Measurements from ENCODE around the gene CT47C1.

The CT47C1 gene

DNA sequence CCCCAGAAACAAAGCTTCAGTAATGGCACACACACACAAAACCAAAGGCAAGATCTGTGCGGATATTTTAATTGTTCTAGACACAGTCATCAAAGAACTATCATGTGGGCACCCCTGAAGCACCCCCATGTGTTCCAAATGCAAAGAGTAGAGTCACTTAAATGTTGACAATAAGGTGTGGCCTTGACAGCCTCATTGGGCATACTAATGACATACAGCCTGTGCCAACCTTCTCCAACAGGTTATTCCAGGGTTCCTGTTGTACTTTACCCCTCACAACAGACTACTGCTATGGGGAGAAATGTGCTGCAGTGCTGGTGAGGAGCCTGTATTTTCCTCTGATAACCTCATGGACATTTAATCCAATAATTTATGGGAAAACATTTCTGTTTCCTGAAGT, 29.8 kb upstream of the CT47C1 start:
- Histone ChIP-seq H3K4me3 (ENCODE audit: low read length) (no peak overlapping the region), H3K9ac (ENCODE audit: low read depth, low read length) (no peak overlapping the region), H3K36me3 (ENCODE audit: insufficient read depth, low read length) (no peaks in the 10 kb centered on the region), H3K27me3 (ENCODE audit: control insufficient read depth, insufficient read depth, low read length) (peaks cover 1% of the 10 kb centered on the region), H3K9me3 (replicated peaks; ENCODE audit: low read length) (no peaks in the 10 kb centered on the region), H3K4me1 (ENCODE audit: control insufficient read depth, insufficient read depth, low read length) (peaks cover 21% of the 10 kb centered on the region), H3K4me2 (ENCODE audit: low read length) (no peak overlapping the region)

DNA sequence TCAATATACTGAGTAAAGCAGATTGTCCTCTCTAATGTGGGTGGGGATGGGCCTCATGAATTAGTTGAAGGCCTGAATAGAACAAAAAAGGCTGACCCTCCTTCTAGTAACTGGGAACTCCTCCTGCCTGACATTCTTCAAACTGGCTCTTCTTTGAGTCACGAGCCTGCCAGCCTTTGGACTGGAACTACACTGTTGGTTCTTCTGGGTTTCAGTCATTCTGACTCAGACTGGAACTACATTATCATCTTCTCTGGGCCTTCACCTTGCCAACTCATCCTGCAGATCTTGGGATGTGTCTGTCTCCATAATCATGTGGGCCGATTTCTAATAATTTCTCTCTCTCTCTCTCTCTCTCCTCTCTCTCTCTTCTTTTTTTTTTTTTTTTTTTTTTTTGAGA, 26.9 kb upstream of the CT47C1 start:
- Histone ChIP-seq H3K36me3 (ENCODE audit: insufficient read depth, low read length) (no peaks in the 10 kb centered on the region), H3K9me3 (replicated peaks; ENCODE audit: low read length) (no peaks in the 10 kb centered on the region), H3K4me3 (ENCODE audit: low read length) (no peak overlapping the region)

DNA sequence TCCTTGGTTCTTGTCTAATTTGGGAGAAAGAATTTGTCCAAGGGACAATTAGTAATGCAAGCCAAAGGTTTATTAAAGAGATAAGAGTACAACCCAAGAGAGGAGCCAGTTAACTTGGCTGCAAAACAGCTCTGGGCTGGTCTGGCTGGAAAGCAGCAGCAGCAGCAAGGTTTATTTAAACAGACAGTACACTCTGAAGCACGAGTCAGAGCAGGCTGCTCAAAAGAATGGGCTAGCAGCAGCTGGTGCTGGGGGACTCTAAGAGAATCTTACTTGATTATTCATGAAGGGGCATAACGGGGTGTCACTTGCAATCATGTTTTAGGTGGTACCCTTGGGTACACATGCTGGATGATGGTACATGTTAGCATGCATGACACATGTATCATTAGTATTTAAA, 17.1 kb upstream of the CT47C1 start:
- H3K4me1 ChIP-seq (ENCODE audit: control insufficient read depth, insufficient read depth, low read length), result no peaks in the 10 kb centered on the region
- H3K4me3 ChIP-seq (ENCODE audit: low read length), result no peak overlapping the region
- H3K36me3 ChIP-seq (ENCODE audit: insufficient read depth, low read length), result no peaks in the 10 kb centered on the region
- no peak overlapping the region for H3K4me2 ChIP-seq (ENCODE audit: low read length)
- H3K9me3 ChIP-seq (replicated peaks; ENCODE audit: low read length), result no peaks in the 10 kb centered on the region
- H3K27me3 ChIP-seq (ENCODE audit: control insufficient read depth, insufficient read depth, low read length), result peaks cover 10% of the 10 kb centered on the region
- no peak overlapping the region for H3K9ac ChIP-seq (ENCODE audit: low read depth, low read length)

More for the DNA sequence above, 26.9 kb upstream of the CT47C1 start:
- Histone ChIP-seq H3K27me3 (ENCODE audit: control insufficient read depth, insufficient read depth, low read length) (peaks cover 2% of the 10 kb centered on the region), H3K4me1 (ENCODE audit: control insufficient read depth, insufficient read depth, low read length) (peaks cover 12% of the 10 kb centered on the region), H3K9ac (ENCODE audit: low read depth, low read length) (no peak overlapping the region), H3K4me2 (ENCODE audit: low read length) (no peak overlapping the region)

DNA sequence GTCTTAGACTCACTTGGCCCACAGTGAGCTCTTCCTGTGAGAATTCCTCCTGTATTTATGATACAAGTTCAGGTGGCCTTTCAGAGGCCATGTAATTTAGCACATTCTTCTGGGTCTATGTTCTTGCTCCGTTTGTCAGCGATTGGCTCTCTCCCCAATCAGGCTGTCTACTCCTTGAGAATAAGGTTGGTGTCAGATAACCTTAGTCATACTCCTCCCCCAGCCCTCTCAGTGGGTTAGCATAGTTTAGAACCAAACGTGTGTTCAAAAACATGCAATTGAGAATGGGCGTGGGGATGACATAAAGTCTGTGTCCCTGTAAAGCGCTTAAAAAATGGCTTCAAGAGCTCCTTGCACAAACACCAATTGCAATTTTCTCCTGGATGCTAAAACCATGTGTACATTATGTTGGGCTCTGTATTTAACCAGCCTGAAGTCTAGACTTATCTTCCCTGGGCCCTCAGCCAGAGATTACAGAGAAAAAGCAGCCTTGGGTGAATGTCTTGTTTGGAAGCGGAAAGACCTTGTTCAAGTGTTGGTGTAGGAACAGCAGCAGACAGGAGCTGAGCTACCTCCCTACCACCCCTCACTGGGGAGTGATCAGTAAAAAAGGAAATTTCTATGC, 9.9 kb upstream of the CT47C1 start:
- Histone ChIP-seq H3K27me3 (ENCODE audit: control insufficient read depth, insufficient read depth, low read length) (no peaks in the 10 kb centered on the region), H3K9ac (ENCODE audit: low read depth, low read length) (no peak overlapping the region), H3K4me2 (ENCODE audit: low read length) (no peak overlapping the region), H3K4me3 (ENCODE audit: low read length) (no peak overlapping the region), H3K9me3 (replicated peaks; ENCODE audit: low read length) (no peaks in the 10 kb centered on the region), H3K36me3 (ENCODE audit: insufficient read depth, low read length) (no peaks in the 10 kb centered on the region), H3K4me1 (ENCODE audit: control insufficient read depth, insufficient read depth, low read length) (no peaks in the 10 kb centered on the region)

DNA sequence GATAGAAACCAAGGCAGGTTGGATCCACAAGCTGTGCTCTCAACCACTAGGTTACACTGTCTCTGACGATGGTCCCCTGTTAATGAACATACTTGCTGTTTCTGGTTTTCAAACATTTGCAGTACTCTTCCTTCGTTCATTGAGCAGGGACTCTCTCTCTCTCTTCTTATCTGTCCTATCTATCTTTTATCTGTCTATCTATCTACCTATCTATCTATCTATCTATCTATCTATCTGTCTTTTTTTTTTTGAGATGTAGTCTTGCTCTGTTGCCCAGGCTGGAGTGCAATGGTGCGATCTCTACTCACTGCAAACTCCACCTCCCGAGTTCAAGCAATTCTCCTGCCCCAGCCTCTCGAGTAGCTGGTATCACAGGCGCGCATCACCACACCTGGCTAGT, 9.4 kb upstream of the CT47C1 start:
- Histone ChIP-seq H3K4me2 (ENCODE audit: low read length) (no peak overlapping the region), H3K4me3 (ENCODE audit: low read length) (no peak overlapping the region), H3K9ac (ENCODE audit: low read depth, low read length) (no peak overlapping the region), H3K27me3 (ENCODE audit: control insufficient read depth, insufficient read depth, low read length) (no peaks in the 10 kb centered on the region), H3K4me1 (ENCODE audit: control insufficient read depth, insufficient read depth, low read length) (no peaks in the 10 kb centered on the region), H3K36me3 (ENCODE audit: insufficient read depth, low read length) (no peaks in the 10 kb centered on the region), H3K9me3 (replicated peaks; ENCODE audit: low read length) (no peaks in the 10 kb centered on the region)

DNA sequence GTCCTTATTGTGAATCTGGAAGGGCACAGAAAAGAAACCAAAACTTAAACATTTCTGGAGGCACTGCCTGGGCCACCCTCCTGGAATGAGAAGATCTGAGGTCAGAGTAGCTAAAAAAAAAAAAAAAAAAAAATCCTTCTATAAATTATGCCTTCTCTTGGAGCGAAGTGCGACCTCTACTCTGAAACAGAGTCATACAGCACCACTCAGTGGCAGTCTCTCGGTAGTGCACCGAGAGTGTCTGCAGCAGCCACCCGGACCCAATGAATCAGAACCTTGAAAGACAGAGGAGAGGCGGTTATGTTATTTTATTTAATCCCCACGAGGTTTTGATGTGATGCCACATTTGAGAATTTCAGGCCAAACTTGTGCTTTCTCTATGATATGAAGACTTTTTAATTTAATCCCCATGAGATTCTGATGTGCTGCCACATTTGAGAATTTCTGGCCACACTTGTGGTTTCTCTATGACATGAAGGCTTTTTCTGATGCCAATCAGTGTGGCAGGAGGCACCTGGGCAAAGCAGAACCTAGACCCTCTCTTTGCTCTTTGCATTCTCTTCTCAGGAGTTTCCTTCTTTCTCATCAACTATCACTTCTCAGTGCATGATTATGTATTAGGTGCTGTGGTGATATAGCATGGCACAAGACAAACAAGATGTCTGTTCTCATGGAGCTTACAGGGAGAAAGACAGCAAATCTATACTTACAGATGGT, 5.6 kb upstream of the CT47C1 start:
- Histone ChIP-seq H3K27me3 (ENCODE audit: control insufficient read depth, insufficient read depth, low read length) (peaks cover 15% of the 10 kb centered on the region), H3K4me3 (ENCODE audit: low read length) (no peak overlapping the region), H3K9ac (ENCODE audit: low read depth, low read length) (no peak overlapping the region), H3K4me2 (ENCODE audit: low read length) (no peak overlapping the region), H3K9me3 (replicated peaks; ENCODE audit: low read length) (no peaks in the 10 kb centered on the region), H3K4me1 (ENCODE audit: control insufficient read depth, insufficient read depth, low read length) (no peaks in the 10 kb centered on the region), H3K36me3 (ENCODE audit: insufficient read depth, low read length) (no peaks in the 10 kb centered on the region)

DNA sequence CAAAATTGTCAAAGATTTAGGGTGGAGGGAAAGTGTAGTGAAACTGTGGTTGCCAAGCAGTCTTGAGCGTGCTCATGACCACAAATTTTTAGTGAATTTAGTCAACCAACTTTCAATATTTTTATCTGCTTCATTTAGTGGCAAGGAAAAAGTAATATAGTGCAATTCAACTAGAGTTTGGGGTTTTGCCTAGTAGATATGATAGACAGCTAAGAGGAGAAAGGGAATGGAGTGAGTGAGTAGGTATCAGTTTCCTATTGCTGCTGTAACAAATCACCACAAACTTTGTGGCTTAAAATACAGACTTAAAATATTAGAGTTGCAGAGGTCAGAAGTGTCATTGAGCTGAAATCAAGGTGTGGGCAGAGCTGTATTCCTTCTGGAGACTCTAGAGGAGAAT, 3.7 kb upstream of the CT47C1 start:
- Histone ChIP-seq H3K9ac (ENCODE audit: low read depth, low read length) (no peak overlapping the region), H3K4me2 (ENCODE audit: low read length) (no peak overlapping the region), H3K4me1 (ENCODE audit: control insufficient read depth, insufficient read depth, low read length) (no peaks in the 10 kb centered on the region), H3K9me3 (replicated peaks; ENCODE audit: low read length) (no peaks in the 10 kb centered on the region), H3K4me3 (ENCODE audit: low read length) (no peak overlapping the region), H3K36me3 (ENCODE audit: insufficient read depth, low read length) (no peaks in the 10 kb centered on the region), H3K27me3 (ENCODE audit: control insufficient read depth, insufficient read depth, low read length) (peaks cover 15% of the 10 kb centered on the region)

DNA sequence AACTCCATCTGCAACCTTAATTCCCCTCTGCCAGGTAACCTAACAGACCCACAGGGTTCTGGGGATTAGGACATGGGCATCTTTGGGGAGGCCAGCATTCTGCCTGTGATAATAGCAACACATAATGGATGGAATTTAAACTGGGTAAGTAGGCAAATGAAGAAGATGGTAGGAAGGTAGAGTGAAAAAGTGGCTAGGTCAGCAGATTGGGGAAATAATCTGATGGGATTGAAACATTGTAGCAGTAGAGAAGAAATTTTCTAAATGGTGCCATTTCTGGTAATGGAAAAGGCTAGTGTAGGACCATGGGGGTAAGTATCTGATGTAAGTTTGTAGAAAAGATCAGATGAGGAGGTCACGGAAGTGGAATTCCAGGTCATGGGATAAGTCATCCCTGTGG, 3.0 kb upstream of the CT47C1 start:
- Histone ChIP-seq H3K4me1 (ENCODE audit: control insufficient read depth, insufficient read depth, low read length) (no peaks in the 10 kb centered on the region), H3K27me3 (ENCODE audit: control insufficient read depth, insufficient read depth, low read length) (peaks cover 19% of the 10 kb centered on the region), H3K4me3 (ENCODE audit: low read length) (no peak overlapping the region), H3K9me3 (replicated peaks; ENCODE audit: low read length) (no peaks in the 10 kb centered on the region), H3K36me3 (ENCODE audit: insufficient read depth, low read length) (no peaks in the 10 kb centered on the region), H3K4me2 (ENCODE audit: low read length) (no peak overlapping the region), H3K9ac (ENCODE audit: low read depth, low read length) (no peak overlapping the region)

DNA sequence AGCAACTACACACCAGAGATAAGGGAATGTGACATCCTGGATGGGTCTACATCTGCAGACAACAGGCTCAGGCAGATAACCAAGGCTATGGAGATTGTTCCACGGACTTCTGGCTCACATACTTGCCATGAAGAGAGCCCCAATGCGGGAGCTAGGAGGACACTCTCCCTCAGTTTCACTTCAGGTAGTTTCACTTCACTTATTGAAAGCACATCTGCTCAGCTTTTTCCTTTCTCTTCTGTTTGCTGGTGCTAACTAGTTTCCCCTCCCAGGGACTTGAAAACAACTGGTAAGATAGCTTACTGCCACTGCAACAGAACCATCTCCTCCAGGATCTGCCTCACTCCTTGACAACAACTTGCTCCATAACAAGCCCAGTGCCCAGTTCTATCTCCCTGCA, 1.4 kb upstream of the CT47C1 start:
- Histone ChIP-seq H3K4me2 (ENCODE audit: low read length) (no peak overlapping the region), H3K9me3 (replicated peaks; ENCODE audit: low read length) (no peaks in the 10 kb centered on the region), H3K4me3 (ENCODE audit: low read length) (no peak overlapping the region), H3K4me1 (ENCODE audit: control insufficient read depth, insufficient read depth, low read length) (no peaks in the 10 kb centered on the region), H3K9ac (ENCODE audit: low read depth, low read length) (no peak overlapping the region), H3K36me3 (ENCODE audit: insufficient read depth, low read length) (no peaks in the 10 kb centered on the region), H3K27me3 (ENCODE audit: control insufficient read depth, insufficient read depth, low read length) (peaks cover 23% of the 10 kb centered on the region)

DNA sequence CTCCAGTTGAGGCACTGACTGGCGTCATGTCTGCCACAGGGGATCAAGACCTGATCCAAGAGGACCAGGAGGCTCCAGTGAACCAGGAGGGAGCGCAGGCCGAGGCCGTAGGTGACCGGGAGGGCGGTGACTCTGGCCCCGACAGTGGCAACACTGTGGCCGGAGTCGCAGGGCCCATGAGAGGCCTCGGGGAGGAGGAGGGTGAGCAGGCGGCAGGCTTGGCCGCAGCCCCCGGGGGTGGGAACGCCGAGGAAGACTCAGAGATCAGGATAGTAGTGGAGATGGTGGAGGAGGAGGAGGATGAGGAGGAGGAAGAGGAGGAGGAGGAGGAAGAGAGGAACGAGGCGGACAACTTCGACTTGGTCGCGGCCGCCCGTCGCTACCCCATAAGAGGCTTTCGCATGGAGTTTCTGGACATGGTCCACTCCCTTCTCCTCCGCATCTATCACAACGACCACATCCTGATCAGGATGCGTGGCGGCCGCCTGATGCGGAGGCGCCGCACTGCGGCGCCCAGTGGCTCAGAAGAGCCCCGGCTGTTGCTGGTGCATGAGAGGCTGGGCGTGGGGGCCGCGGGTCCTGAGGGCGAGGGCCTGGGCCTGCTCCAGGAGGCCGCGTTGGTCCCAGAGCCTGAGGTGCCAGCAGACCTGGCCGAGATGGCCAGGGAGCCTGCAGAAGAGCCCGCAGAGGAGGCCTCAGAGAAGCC, 560 bp downstream of the CT47C1 start:
- Histone ChIP-seq H3K27me3 (ENCODE audit: control insufficient read depth, insufficient read depth, low read length) (peaks cover 27% of the 10 kb centered on the region), H3K9me3 (replicated peaks; ENCODE audit: low read length) (no peaks in the 10 kb centered on the region), H3K36me3 (ENCODE audit: insufficient read depth, low read length) (no peaks in the 10 kb centered on the region), H3K4me3 (ENCODE audit: low read length) (no peak overlapping the region), H3K4me1 (ENCODE audit: control insufficient read depth, insufficient read depth, low read length) (no peaks in the 10 kb centered on the region), H3K4me2 (ENCODE audit: low read length) (no peak overlapping the region), H3K9ac (ENCODE audit: low read depth, low read length) (no peak overlapping the region)

DNA sequence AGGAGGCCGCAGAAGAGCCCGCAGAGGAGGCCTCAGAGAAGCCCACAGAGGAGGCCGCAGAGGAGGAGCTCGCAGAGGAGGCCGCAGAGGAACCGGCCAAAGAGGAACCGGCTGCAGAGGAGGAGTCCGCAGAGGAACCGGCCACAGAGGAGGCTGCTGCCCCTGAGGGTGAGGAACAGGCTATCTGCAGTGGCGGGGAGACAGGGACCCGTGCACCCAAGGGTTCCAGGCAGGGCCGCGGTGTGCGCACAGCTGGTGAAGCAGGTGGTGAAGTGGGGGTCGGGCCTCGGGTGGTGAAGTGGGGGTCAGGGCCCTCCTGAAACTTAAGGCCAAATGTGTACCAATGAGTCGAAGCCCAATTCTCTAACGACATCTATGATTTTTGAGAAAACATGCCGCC, 1.1 kb downstream of the CT47C1 start:
- Histone ChIP-seq H3K9ac (ENCODE audit: low read depth, low read length) (no peak overlapping the region), H3K9me3 (replicated peaks; ENCODE audit: low read length) (no peaks in the 10 kb centered on the region), H3K4me1 (ENCODE audit: control insufficient read depth, insufficient read depth, low read length) (no peaks in the 10 kb centered on the region), H3K4me2 (ENCODE audit: low read length) (no peak overlapping the region), H3K4me3 (ENCODE audit: low read length) (no peak overlapping the region), H3K27me3 (ENCODE audit: control insufficient read depth, insufficient read depth, low read length) (peaks cover 27% of the 10 kb centered on the region), H3K36me3 (ENCODE audit: insufficient read depth, low read length) (no peaks in the 10 kb centered on the region)
